HG03135 (cell line): ENCODE results near the gene FOXP1.

Source experiments
- ATAC-seq: cut with Tn5 transposase; IDR thresholded peaks from one replicate; pipeline ENCODE4 v1.9.1; 2021; ENCODE audit warnings: mild to moderate bottlenecking, moderate library complexity; ENCODE audit not compliant: unreplicated experiment

The FOXP1 gene

DNA sequence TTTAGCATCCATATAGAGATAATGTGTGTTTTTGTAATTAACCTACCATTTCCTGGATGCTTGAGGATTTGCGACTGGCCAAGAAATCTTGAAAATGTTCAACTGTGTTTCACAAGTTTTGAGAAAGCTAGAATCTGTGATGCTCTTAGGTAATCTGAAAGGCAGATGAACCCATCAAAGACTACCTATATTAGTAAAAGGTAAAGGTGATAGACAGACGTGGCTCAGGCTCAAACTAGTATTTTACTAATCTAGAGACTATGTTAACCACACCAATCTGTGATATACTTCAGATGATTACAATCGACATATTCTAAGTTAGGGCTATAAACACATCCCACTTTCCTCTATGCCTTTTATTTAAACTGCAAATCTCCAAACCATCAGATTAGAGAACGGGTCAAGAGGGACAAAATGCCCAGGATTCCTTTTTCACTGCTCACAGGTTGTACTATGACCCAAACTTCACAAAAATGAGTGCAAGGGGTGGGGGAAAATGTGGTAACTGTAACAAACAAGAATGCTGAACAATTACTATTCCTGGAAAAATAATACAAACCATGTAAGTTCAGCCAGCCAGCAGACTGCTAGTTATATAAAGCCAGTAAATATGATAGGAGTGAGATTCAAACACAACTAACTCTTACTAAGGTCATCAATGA lies 295.1 kb downstream of the FOXP1 start:
- ATAC-seq: no peak

DNA sequence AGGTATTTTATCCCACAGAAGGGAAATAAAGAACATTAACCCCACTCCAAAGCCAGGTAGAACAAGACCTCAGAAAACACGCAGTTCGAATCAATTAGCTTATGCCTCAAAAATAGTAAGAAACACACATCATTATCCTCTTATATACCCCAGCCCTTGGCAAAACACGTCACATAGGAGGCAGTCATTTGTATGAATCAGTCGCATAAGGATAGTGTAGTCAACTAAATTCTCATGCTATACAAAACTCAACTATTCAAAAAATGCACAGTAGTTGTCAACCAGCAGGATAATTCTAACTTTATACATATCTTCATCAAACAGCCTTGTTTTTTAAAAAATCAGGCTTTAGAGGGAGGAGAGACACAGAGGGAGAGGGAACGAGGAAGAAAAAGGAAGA lies 298.4 kb downstream of the FOXP1 start:
- ATAC-seq: no peak

- no peak for ATAC-seq
Measured at GRCh38 chr3:71282976-71283375, 300.6 kb downstream of the FOXP1 start.

GRCh38 chr3:71281280-71281679 lies 302.2 kb downstream of the FOXP1 start:
- no peak for ATAC-seq

DNA sequence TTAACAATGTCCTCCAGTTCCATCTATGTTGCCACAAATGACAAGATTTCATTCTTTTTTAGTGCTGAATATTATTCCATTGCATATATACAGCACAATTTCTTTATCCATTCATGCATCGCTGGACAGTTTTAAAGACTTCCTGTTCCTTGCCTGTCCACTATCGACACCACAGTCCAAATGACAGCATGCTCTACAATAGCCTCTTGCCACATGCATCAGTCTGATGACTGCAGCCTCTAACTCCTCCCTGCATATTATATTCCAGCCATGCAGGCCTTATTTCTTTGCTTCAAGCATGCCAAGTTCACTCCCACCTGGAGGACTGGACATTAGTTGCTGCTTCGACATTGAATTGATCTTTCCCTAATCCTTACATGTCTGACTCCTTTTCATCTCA lies 306.2 kb downstream of the FOXP1 start:
- no peak for ATAC-seq

DNA sequence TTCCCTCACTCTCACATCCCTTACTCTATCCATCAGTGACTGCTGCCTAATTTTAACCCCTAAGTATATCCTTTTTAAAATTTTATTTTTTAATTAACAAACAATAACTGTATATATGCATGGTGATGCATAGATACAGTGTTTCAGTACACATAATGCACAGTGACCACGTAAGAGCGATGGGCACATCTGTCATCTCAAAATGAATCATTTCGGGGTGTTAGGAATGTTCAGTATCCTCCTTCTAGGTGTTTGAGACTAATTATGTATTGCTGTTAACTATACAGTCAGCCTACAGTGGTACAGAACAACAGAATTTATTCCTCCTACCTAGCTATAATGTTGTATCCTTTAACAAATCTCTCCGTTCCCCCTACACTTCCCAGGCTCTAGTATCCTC lies 307.0 kb downstream of the FOXP1 start:
- no peak for ATAC-seq

DNA sequence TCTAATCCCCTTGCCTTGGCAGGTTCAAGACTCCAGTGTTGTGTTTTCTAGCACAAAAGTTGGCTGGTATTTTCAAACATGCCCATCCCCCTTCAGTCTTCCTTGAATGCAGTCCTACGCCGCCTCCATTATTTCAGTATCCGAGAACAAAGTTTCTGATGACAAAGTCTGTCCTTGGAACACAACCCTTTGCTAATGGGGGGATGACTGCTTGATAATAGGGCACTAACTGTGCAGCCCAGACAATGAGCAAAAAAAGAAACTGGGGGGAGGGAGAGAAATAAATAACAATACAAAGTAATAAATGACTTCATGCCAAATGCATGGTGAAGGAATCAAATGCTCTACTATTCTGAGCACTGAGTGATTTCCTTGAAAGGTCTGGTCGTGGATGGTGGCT lies 310.1 kb downstream of the FOXP1 start:
- no peak for ATAC-seq

DNA sequence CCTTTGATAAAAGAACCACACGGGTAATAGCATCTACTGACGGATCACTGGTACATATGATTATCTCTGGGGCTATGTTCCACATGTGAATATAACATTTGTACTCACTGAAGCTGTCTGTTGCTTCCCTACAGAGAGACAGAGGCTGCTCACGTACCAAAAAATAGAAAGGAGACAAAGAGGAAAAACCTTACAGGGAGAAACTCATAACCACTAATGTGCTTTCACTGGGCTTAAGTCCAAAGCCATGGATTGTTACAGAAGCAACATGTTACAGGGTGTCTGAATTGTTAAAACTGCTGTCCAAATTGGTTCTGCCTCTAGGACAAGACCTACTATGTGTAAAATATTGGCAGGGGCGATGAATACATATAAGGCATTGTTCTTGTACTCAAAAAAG lies 311.9 kb downstream of the FOXP1 start:
- no peak for ATAC-seq

- ATAC-seq: no peak
Measured at GRCh38 chr3:71269906-71270305, 313.6 kb downstream of the FOXP1 start.

- no peak for ATAC-seq
Measured at GRCh38 chr3:71268462-71268999, 315.0 kb downstream of the FOXP1 start.

DNA sequence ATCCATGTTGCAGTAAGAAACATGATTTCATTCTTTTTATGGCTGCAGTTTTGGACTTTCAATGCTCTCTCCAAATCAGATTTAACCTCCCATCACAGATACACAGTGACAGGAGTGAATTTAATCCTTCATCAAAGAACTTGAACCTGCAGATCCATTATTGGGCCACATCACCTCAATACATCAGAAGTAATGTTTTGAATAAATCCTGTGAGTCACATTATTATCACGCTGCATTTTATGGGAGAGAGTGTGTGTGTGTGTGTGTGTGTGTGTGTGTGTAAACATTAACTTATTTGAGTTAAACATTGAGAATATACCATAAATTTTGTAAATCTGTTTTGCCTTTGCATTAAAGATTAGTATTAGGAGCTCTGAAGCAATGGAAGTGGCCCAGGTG lies 316.7 kb downstream of the FOXP1 start:
- ATAC-seq: no peak

GRCh38 chr3:71265365-71265915 lies 318.1 kb downstream of the FOXP1 start:
- ATAC-seq: no peak

GRCh38 chr3:71264840-71265239 lies 318.7 kb downstream of the FOXP1 start:
- ATAC-seq: no peak

- no peak for ATAC-seq
Measured at GRCh38 chr3:71262364-71263265, 320.9 kb downstream of the FOXP1 start.

DNA sequence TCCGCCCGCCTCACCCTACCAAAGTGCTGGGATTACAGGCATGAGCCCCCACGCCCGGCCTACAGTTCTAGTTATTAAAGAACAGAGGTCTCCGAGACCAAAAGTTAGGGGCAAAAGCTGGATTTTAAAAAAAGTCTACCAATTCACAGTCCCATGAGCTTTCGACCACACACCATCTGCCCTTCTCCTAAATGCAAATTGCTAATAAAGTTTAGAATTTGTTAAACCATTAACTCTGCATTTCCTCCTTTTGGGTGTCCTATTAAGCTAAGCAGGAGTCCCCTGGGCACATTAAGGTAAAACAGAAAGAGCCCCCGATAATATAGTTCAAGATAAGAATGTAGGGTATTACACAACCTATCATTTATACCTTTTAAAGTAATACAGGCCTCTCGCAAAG lies 322.7 kb downstream of the FOXP1 start:
- no peak for ATAC-seq

DNA sequence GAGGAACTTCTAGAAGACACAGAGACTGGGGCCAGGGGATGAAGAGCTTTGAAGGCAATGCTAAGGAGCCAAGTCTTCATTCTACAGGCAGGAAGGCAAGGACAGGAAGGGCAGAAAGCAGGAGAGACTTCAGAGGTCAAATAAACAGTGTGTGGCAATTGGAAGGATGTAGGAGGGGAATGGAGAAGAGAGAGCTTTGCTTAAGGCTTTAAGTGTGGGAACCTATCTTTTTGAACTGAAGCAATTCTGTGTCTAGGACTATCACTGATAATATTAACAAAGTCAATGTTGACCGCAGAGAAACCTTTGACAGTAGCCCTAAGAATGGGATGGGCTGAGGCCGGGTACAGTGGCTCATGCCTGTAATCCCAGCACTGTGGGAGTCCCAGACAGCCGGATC lies 325.0 kb downstream of the FOXP1 start:
- no peak for ATAC-seq

DNA sequence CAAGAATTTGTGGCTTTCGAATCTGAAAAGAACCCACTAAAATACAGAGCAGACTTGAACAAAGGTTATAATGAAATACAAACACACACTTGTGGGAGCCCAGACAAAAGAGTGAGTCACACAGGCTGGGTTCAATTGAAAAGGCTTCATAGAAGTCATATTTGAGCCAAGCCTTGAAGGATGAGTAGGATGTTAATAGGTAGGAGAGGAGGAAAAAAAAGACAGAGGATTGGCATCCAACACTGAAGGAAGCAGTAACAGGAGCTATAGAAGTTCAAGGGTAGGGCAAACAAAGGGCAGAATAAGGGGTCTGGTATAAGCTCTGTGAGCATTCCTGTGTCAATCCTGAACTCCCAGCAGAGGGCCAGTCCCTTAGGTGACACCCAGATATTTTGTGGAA lies 325.4 kb downstream of the FOXP1 start:
- ATAC-seq: no peak

- no peak for ATAC-seq
Measured at GRCh38 chr3:71255498-71255897, 328.0 kb downstream of the FOXP1 start.

DNA sequence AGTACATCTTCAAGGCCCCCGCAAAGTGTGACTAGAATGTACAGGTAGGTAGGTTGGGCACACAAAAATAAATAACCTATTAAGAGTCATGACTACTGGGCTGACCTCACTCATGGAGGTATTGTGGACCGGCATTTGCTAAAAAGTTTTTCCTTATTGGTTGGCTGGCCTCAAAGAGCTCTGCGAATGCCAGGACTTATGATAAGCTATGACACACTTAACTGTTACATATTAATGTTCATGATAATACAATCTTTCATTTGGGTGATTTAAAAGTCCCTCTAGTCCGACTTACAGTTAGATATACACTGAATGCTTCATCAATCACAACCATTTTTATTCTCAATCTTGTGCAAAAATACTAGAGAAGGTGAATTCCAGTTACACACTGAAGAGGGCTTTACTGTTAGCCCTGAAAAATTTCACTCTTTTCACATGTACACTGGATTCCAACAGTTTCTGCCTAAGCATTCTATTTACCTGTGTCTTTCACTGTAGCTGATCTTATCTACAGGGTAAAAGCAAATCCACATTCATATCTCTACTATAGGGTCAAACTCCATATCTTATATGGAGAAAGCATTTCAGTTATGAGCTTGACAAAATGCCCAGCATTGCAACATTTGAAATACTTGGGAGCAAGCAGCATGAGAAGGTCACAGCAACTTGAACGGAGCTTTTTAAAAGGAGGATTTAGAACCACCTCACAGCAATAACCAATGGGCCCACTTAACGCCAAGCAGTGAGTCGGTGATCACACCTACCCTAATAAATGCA lies 329.1 kb downstream of the FOXP1 start:
- ATAC-seq: no peak

GRCh38 chr3:71253169-71253568 lies 330.4 kb downstream of the FOXP1 start:
- no peak for ATAC-seq

DNA sequence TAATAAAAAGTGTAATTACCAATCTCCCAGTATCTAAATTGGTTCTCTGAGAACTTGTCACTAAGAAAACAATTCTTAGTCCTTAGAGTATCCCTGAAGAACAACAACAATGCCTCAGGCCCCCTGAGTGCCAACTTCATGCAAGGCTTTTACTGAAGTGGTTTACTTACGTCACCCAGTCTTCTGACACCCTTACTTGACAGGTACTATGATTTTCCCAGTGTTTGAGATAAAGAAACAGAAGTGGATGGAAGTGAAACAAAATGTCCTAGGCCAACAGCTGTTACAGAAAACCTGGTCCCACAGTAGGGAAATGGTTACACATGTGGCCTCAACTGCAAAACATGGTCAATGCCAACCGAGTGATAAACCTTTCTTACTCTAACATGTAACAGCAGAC lies 331.1 kb downstream of the FOXP1 start:
- no peak for ATAC-seq
